Right kidney (tissue), 9 donors: ENCODE results near the gene RAB43.
"Not testable (repeated sequence)": the region's sequence is repeated elsewhere in the genome, so short reads cannot be mapped to it uniquely, and the experiment has no call there.

Source experiments
- DNase-seq: peaks from one replicate; pipeline ENCODE4 v3.0.0-alpha.2; 2016
- long read RNA-seq, 8 donors: transcript quantifications; one replicate each; lab custom pipeline, GENCODE V29; 2026

RAB43 gene
- long read RNA-seq, donor 1, full-length matches to known transcripts: 4 of 4 reads
- long read RNA-seq, donor 1, partial matches to known transcripts: 0 of 4 reads
- long read RNA-seq, donor 1, other reads (novel, unspliced or antisense): 0 of 4 reads
- long read RNA-seq, donor 2, full-length matches to known transcripts: 3 of 3 reads
- long read RNA-seq, donor 2, partial matches to known transcripts: 0 of 3 reads
- long read RNA-seq, donor 2, other reads (novel, unspliced or antisense): 0 of 3 reads
- long read RNA-seq, donor 3, full-length matches to known transcripts: 7 of 7 reads
- long read RNA-seq, donor 3, partial matches to known transcripts: 0 of 7 reads
- long read RNA-seq, donor 3, other reads (novel, unspliced or antisense): 0 of 7 reads
- long read RNA-seq, donor 4, full-length matches to known transcripts: 3 of 3 reads
- long read RNA-seq, donor 4, partial matches to known transcripts: 0 of 3 reads
- long read RNA-seq, donor 4, other reads (novel, unspliced or antisense): 0 of 3 reads
- long read RNA-seq, donor 5, full-length matches to known transcripts: 4 of 4 reads
- long read RNA-seq, donor 5, partial matches to known transcripts: 0 of 4 reads
- long read RNA-seq, donor 5, other reads (novel, unspliced or antisense): 0 of 4 reads
- long read RNA-seq, donor 6, full-length matches to known transcripts: 6 of 6 reads
- long read RNA-seq, donor 6, partial matches to known transcripts: 0 of 6 reads
- long read RNA-seq, donor 6, other reads (novel, unspliced or antisense): 0 of 6 reads
- long read RNA-seq, donor 7, full-length matches to known transcripts: 10 of 10 reads
- long read RNA-seq, donor 7, partial matches to known transcripts: 0 of 10 reads
- long read RNA-seq, donor 7, other reads (novel, unspliced or antisense): 0 of 10 reads
- long read RNA-seq, donor 8, full-length matches to known transcripts: 4 of 4 reads
- long read RNA-seq, donor 8, partial matches to known transcripts: 0 of 4 reads
- long read RNA-seq, donor 8, other reads (novel, unspliced or antisense): 0 of 4 reads

DNA sequence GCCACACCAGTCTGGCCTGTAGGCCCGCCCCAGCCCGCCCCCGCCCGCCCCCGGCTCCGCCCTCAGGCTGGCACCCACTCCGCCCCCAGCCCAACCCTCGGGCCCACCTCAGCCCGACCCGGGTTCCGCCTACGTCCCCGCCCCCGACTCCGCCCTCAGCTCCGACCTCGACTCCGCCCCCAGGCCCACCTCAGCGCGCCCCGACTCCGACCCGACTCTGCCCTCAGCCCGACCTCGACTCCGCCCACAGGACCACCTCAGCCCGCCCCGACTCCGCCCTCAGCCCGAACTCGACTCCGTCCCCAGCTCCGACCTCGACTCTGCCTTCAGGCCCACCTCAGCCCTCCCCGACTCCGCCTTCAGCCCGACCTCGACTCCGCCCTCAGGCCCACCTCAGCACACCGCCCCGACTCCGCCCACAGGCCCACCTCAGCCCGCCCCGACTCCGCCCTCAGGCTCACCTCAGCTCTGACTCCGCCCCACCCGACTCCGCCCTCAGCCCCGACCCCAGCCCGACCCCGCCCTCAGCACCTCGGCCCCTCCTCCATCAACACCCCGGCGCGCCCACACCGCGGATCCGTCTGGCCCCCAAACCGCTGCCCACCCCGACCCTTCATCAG is at the start of gene RAB43:
TSS of gene RAB43 (minus strand) at position 13 of the 620 bp plus-strand sequence. CDS start 315 bp downstream, outside the sequence.
- DNase-seq: peak; percentile 87

DNA sequence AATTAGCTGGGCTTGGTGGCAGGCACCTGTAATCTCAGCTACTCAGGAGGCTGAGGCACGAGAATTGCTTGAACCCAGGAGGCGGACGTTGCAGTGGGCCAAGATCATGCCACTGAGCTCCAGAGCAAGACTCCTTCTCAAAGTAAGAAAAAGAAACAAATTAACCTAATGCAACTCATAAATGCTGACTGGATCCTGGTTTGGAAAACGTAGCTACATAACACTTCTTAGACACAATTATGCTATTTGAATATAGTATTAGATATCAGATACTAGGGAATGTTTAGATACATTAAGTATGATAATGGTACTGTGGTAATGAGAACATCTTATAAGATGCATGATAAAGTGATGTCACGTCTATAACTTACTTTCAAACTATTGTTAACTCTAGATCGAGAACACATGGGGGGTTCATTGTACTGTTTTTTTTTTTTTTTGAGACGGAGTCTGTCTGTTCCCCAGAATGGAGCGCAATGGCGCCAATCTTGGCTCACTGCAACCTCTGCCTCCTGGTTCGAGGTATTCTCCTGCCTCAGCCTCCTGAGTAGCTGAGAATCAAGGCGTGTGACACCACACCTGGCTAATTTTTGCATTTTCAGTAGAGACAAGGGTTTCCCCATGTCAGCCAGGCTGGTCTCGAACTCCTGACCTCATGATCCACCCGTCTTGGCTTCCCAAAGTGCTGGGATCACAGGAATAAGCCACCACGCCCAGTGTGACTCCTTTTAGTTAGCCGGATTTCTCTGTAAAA is 45.2 kb upstream of the RAB43 start:
- DNase-seq: no peak

DNA sequence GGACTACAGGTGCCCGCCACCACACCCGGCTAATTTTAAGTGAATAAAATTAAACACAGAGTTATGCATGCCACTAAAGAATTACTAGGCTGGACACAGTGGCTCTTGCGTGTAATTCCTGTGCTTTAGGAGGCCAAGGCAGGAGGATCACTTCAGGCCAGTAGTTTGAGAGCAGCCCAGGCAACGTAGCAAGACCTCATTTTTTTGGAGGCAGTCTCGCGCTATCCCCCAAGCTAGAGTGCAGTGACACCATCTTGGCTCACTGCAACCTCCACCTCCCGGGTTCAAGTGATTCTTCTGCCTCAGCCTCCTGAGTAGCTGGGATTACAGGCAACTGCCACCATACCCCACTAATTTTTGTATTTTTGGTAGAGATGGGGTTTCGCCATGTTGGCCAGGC is 44.0 kb upstream of the RAB43 start:
- not testable (repeated sequence) for DNase-seq

DNA sequence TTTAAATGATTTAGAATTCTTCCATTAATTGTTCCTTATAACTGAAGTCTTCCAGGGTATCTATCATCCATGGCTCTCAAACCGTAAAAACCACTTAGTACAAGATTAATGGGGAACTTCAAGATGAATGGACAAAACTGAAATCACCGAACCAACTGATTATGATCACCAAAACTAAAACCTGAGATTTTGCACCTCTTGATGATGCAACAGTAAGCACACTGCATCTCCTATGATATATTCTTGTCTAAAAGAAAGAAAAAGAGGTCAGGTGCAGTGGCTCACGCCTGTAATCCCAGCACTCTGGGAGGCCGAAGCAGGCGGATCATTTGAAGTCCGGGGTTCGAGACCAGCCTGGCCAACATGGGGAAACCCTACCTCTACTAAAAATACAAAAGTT is 42.9 kb upstream of the RAB43 start:
- no peak for DNase-seq

DNA sequence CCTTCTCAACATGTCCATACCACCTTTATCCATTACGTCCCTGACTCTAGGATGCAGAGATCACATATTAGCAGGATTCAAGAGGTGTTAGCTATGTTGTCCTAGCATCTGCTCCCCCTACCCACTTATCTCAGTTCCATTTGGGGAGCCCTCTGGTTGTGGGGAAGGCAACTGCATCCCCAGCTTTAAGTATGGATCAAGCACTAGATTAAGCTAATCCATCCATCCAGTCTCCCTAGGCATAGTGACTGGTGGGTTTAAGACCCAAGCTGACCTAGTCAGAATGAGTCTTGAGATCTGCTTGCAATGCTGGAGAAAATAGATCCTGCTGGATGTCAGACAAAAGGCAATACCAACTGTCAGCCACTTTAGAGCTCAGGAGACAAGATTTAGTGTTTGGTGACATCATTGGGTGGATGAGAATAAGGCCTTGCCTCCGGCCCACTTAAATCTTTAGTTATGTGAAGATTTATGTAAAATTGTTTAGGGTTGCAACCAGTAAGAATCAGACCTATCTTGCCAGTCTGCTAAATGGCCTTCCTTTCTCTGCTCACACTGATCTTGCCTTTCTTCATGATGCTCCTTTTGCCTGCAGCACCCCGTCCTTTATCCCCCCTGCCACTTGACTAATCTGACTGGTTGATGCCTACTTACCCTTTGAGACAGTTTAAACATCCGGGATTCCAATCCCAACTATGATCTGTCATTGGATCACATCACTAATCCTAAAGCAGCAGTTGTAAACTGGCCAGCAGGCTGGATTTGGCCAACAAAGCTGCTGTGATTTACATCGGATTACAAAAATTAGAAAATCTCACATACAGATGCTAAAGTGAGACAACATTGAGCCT is 41.4 kb upstream of the RAB43 start:
- DNase-seq: no peak

GRCh38 chr3:129161860-129162271 is 40.3 kb upstream of the RAB43 start:
- DNase-seq: no peak

GRCh38 chr3:129160891-129161859 is 39.6 kb upstream of the RAB43 start, which contains the start of gene ISY1:
Gene ISY1 (minus strand): TSS chr3:129161063. CDS start chr3:129160975, 88 bp downstream.
- DNase-seq: peak; percentile 98

- DNase-seq: no peak
These were observed 23.2 kb upstream of the RAB43 start for GRCh38 chr3:129144786-129145185.

DNA sequence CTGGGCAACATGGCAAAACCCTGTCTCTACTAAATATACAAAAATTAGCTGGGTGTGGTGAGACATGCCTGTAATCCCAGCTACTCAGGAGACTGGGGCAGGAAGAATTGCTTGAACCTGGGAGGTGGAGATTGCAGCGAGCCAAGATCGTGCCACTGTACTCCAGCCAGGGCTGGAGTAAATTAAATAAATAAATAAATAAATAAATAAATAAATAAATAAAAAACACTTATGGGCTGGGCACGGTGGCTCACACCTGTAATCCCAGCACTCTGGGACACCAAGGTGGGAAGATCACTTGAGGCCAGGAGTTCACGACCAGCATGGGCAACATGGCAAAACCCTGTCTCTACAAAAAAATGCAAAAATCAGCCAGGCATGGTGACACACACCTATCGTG is 19.4 kb upstream of the RAB43 start:
- DNase-seq: not testable (repeated sequence)

DNA sequence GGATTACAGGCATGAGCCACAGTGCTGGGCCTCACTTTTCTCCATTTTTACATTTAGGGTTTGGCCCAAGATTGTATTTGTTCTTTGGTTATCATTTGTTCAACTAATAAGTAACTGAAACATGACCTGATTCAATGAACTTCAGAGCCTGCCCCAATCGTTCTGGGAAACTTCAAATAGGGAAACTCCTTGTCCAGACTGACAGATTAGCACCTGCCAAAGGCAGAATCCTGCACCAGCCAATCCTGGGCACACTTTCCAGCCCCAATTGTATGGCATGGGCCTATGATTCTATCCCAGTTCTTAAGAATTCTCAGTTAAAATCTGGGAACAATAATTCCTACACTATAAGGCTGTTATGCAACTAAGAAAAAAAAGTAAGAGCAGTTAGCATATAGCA is 18.3 kb upstream of the RAB43 start:
- no peak for DNase-seq

DNA sequence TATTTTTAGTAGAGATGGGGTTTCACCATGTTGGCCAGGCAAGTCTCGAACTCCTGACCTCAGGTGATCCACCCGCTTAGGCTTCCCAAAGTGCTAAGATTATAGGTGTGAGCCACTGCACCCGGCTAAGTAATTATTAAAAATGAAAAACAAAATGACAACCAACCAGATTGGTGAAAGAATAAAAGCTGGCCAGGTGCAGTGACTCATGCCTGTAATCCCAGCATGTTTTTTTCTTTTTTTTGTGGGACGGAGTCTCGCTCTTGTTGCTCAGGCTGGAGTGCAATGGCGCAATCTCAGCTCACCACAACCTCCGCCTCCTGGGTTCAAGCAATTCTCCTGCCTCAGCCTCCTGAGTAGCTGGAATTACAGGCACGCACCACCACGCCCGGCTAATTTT is 14.7 kb upstream of the RAB43 start:
- not testable (repeated sequence) for DNase-seq

DNA sequence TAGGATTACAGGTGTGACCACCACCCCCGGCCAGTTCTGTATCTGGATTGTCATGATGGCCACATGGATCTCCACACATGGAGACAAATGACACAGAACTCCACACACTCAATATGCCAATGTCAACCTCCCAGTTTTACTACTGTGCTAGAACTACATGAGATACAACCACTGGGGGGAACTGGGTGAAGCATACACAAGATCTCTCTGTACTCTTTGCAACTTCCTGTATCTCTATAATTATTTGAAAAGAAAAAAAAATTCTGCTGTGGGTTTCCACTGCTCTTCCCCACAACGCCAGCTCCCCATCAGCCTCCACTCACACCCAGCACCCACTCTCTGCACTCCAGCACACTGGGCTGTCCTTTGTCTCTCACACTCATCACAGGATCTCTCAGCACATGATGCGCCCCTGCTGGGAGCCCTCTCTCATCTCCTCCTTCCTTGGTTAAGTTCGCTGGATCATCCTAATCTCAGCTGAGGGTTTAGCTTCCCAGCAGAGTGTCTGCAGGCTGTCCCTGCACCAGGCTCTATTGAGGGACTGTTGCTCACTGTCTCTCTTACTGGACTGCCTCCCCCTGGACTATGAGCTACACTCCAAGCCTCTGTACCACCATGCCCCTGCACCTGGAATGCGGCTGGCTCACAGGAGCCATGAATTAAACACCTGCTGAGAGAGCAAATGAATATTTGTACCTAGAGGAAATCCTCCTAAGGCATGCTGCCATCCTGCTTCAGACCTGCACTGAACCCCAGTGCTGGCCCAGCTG is 10.7 kb upstream of the RAB43 start:
- DNase-seq: no peak

DNA sequence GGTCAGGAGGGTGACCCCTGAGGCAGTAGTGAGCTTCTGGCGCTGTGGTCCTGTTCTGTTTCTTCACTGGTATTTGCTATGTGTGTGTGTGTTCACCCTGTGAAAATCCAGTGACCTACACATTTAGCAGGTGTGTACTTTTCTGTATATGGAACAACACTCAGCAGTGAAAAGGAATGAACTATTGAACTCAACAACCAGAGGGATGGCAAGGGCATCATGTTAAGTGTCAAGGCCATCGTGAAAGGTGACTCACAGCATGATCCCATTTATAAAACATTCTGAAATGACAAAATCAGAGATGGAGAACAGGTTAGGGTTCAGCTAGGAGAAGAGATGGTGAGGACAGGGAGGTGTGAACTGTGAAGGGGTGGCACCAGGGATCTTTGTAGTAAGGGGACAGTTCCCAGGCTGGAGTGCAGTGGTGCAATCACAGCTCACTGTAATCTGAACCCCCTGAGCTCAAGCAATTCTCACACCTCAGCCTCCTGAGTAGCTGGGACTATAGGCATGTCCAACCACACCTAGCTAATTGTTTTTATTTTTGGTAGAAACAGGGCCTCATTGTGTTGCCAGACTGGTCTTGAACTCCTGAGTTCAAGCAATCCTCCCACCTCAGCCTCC is 10.0 kb upstream of the RAB43 start:
- no peak for DNase-seq

DNA sequence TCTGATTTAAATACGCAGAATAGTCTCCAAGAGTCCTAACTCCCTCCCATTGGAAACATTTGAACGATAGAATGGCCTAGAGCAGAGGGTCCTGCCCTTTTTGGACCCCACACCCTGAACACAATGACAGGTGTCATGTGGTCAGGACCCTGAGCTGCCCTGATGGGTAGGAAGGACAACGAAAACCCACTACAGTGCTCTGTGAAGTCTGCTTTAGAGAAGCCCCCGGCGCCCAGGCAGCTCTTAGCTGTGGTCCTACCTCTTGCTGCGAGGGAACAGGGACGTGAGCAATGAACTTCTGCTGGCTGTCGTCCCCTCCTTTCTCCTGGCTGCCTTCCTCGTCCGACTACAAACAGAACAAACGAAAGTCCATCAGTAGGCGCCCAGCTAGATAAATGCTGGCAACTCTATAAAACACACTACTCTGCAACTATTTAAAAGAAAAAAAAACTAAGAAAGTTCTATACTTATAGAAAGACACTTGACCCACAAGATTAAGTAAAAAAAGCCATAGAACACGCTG is 8.7 kb upstream of the RAB43 start:
- no peak for DNase-seq

DNA sequence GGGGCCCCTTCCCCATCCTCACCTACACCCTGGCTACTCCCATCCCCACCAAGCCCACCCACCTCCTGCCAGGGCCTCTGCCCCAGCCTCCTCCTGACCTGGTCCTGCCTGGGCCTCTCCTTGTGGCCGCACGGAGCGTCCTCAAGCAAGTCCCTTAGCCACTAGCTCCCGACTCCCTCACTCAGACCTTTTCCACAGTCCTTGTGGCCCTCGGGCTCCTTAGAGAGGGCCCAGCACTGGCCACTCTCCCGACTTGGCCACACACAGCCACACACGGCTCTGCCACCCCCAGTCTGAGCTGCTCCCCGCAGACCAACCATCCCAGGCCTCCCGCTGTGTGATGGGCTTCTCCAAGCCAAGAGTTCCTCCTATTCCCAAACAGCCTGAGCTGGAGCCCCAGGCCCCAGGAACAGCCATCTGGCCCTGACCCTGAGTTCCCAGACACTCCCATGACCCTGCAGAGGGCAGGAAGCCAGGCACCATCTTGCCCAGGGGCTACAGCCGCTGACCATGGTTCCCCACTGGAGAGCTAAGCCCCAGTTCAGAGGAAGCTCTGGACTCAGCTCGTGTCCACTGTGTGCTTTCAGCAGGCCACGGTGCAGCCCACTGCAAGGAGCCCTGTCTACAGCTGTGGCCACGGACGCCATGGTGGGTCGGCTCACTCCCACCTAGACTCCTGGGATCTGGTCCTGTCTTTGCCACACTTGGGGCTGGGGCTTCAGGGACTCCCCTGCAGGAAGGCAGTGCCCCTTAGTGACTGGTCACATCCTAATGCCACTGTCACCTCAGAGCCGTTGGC is 7.0 kb upstream of the RAB43 start:
- DNase-seq: no peak

DNA sequence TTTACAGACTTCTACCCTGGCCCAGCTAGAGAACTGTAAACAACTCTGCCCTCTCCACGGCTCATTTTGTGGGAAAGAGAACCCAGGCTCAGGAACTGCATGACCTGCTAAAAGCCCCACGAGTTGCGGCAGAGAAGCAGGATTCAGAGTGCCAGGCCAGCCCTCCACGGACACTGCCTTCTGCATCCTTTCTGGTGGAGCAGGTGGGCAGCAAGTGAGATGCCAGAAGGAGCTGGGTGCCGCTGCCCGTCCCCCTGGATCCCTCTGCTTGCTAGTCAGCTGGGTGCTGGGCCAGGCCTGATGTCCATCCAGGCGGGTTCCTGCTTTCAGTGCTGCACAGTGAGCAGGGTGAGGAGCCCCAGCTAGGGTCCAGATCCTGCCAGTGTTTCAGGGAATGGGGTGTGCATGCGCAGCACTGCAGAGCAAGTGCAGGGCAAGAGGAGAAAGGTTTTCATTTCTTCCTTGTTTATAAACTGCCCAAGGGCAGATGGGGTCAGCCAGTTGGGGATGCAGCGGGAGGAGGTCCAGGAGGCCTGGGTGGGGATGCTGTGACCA is 5.2 kb upstream of the RAB43 start:
- no peak for DNase-seq
